Keratinocyte (primary cell): ENCODE data around the gene PIK3CB. TPM values are rescaled to one million over a fixed set of nuclear protein-coding genes. Genes with fewer than 3 reads are reported as not detected.
A peak's percentile ranks its signal among the peaks of the same experiment; 100 is the strongest.

ENCODE experiments used
- DNase-seq: peaks from one replicate; pipeline ENCODE4 v3.0.0-alpha.2; 2011; ENCODE audit warnings: low read depth, missing footprints, low spot score
- FAIRE-seq: peaks from 2 replicates; lab custom pipeline; 2011; peaks lifted over from hg19 to GRCh38; lab: Jason Lieb, UNC
- H2AFZ ChIP-seq: 2 replicates; pipeline ENCODE4 v1.6.0; 2012; ENCODE audit warnings: low read length, control low read depth, inconsistent platforms; ENCODE audit not compliant: control insufficient read depth
- H3K27ac ChIP-seq: 2 replicates; pipeline ENCODE4 v1.5.1; 2011; ENCODE audit warnings: low read length; ENCODE audit not compliant: control insufficient read depth, insufficient read depth
- H3K27me3 ChIP-seq: 3 replicates; pipeline ENCODE4 v1.6.0; 2011; ENCODE audit warnings: low read length; ENCODE audit not compliant: control insufficient read depth, insufficient read depth; ENCODE audit errors: extremely low read depth
- H3K36me3 ChIP-seq, 2 experiments: 2 replicates in 1 of 2; 3 replicates in 1 of 2; pipeline ENCODE4 v1.5.1; 2011; ENCODE audit warnings: low read length in 2 of 2, mild to moderate bottlenecking in 1 of 2; ENCODE audit not compliant: control insufficient read depth in 2 of 2, insufficient read depth in 2 of 2; ENCODE audit errors: extremely low read depth in 1 of 2
- H3K4me1 ChIP-seq: 3 replicates; pipeline ENCODE4 v1.5.1; 2011; ENCODE audit warnings: low read length; ENCODE audit not compliant: control insufficient read depth, insufficient read depth; ENCODE audit errors: extremely low read depth
- H3K4me2 ChIP-seq: 3 replicates; pipeline ENCODE4 v1.6.0; 2011; ENCODE audit warnings: low read depth, low read length; ENCODE audit not compliant: control insufficient read depth, insufficient read depth; ENCODE audit errors: extremely low read depth
- H3K4me3 ChIP-seq, 3 experiments: fragments of 200-600 bp in 1 of 3; sonication (generic) in 1 of 3; 2 replicates in 2 of 3; 3 replicates in 1 of 3; pipeline ENCODE4 v1.5.1; 2011 to 2016; ENCODE audit warnings: low read length in 3 of 3, mild to moderate bottlenecking in 3 of 3, control low read depth in 2 of 3, inconsistent platforms in 1 of 3, low read depth in 1 of 3, mixed read lengths in 1 of 3, mixed run types in 1 of 3, moderate library complexity in 1 of 3; ENCODE audit not compliant: control insufficient read depth in 2 of 3, insufficient read depth in 2 of 3; ENCODE audit errors: extremely low read depth in 1 of 3
- H3K79me2 ChIP-seq: 2 replicates; pipeline ENCODE4 v1.6.0; 2012; ENCODE audit warnings: low read length; ENCODE audit not compliant: control insufficient read depth, insufficient read depth
- H3K9ac ChIP-seq: 3 replicates; pipeline ENCODE4 v1.6.0; 2011; ENCODE audit warnings: low read length; ENCODE audit not compliant: control insufficient read depth, insufficient read depth; ENCODE audit errors: extremely low read depth
- H3K9me1 ChIP-seq: 3 replicates; pipeline ENCODE4 v1.6.0; 2011; ENCODE audit warnings: low read length; ENCODE audit not compliant: control insufficient read depth, insufficient read depth; ENCODE audit errors: extremely low read depth
- H3K9me3 ChIP-seq: 2 replicates; pipeline ENCODE4 v1.5.1; 2012; ENCODE audit warnings: low read depth, low read length; ENCODE audit not compliant: control insufficient read depth
- H4K20me1 ChIP-seq: 3 replicates; pipeline ENCODE4 v1.6.0; 2011; ENCODE audit warnings: low read length; ENCODE audit not compliant: control insufficient read depth, insufficient read depth; ENCODE audit errors: extremely low read depth
- CTCF ChIP-seq, 3 experiments: IDR thresholded peaks in 1 of 3; conservative IDR thresholded peaks in 1 of 3; optimal IDR thresholded peaks in 1 of 3; 2 replicates in 2 of 3; 3 replicates in 1 of 3; pipeline versions ENCODE3 to v1.5.1; 2011; ENCODE audit warnings: low read length in 3 of 3, mild to moderate bottlenecking in 3 of 3, moderate library complexity in 2 of 3, control low read depth in 1 of 3, inconsistent platforms in 1 of 3; ENCODE audit not compliant: insufficient read depth in 2 of 3; ENCODE audit errors: extremely low read depth in 1 of 3
- EZH2 ChIP-seq: IDR thresholded peaks from one replicate; pipeline ENCODE4 v1.6.1; 2012; ENCODE audit warnings: inconsistent platforms, mild to moderate bottlenecking, low read length, moderate library complexity
- dilution Hi-C: fragments of 300-500 bp; cut with MboI; formaldehyde crosslinking; loops from one replicate; pipeline ENCODE4 v1.7.0; 2020; ENCODE audit warnings: low sequenced_read_pairs; ENCODE audit not compliant: extremely low pct_ligation_motif_present
- polyA plus RNA-seq, 5 experiments: library from polyadenylated mRNA; depleted of rRNA in 3 of 5; stranded (reverse) in 3 of 5; stranded (forward) in 1 of 5; unstranded in 1 of 5; fragments of >200 nt; gene quantifications; 1 replicate in 1 of 5; 2 replicates in 3 of 5; 3 replicates in 1 of 5; pipeline versions ENCODE4 v1.2.1 to v1.2.3, GENCODE V29; 2011 to 2012; ENCODE audit warnings: missing spikeins in 2 of 5, low read depth in 1 of 5, low replicate concordance in 1 of 5

Gene PIK3CB
- polyA plus RNA-seq, 1 donor (not counting 4 experiments of a cell fraction or from before 2014, with no cell fraction given) = 19.9 TPM

DNA sequence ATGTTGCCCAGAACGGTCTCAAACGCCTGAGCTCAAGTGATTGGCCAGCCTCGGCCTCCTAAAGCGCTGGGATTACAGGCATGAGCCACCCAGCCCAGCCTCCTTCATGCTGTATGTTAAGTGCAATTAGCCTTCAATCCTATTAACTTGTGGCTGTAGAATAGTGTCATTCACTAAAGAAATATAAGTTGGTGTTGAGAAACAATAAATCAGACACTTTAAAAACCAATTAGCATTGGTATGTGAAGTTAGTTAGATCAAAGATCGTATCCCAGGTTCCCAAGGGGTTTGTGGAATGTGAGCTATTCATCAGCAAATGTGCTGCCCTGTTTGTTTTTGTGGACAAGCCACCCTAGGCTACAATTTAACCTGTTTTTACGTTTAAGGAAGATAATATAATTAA is 11.0 kb upstream of the PIK3CB start:
- Histone ChIP-seq H3K9me1 (no peaks in the 10 kb centered on the region), H3K4me1 (no peaks in the 10 kb centered on the region), H3K4me3 (no peak overlapping the region), H3K36me3 (no peaks in the 10 kb centered on the region), H3K79me2 (no peaks in the 10 kb centered on the region), H3K27ac (no peak overlapping the region), H2AFZ (peak overlapping the region; percentile 4), H3K4me2 (no peak overlapping the region), H3K9ac (no peak overlapping the region), H3K27me3 (no peaks in the 10 kb centered on the region), H3K9me3 (no peaks in the 10 kb centered on the region), H4K20me1 (no peaks in the 10 kb centered on the region)
- dilution Hi-C loops = no loop called here
- FAIRE-seq (no peak), DNase-seq (no peak)
- TF ChIP-seq EZH2 = no peak
- no peak for TF ChIP-seq CTCF (optimal IDR thresholded peaks at IDR 0.05 in 1 of 3, IDR thresholded peaks at IDR 0.05 in 1 of 3, conservative IDR thresholded peaks at IDR 0.05 in 1 of 3; ENCODE audit: extremely low read depth in 1 of 3, insufficient read depth in 2 of 3, low read length in 3 of 3)

DNA sequence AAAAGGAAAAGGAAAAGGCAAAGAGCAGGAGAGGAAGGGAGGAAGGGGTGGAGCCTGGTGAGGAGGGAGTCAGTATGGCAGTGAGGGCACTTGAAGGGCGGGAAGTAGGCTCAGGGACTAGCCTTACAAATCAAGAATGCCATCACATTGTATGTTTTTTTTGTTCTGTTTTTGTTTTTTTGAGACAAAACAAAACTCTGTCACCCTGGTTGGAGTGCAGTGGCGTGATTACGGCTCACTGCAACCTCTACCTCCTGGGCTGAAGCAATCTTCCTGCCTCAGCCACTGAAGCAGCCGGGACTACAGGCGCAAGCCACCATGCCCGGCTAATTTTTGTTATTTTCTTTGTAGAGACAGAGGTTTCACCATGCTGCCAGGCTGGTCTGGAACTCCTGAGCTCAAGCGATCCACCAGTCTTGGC is 10.5 kb upstream of the PIK3CB start:
- no peak overlapping the region for H3K4me2 ChIP-seq
- DNase-seq = no peak
- H4K20me1 ChIP-seq = no peaks in the 10 kb centered on the region
- no peak overlapping the region for H3K9ac ChIP-seq
- no peak for TF ChIP-seq EZH2
- no peak for TF ChIP-seq CTCF (optimal IDR thresholded peaks at IDR 0.05 in 1 of 3, IDR thresholded peaks at IDR 0.05 in 1 of 3, conservative IDR thresholded peaks at IDR 0.05 in 1 of 3; ENCODE audit: extremely low read depth in 1 of 3, insufficient read depth in 2 of 3, low read length in 3 of 3)
- no peaks in the 10 kb centered on the region for H3K36me3 ChIP-seq
- no peaks in the 10 kb centered on the region for H3K4me1 ChIP-seq
- H3K27ac ChIP-seq = no peak overlapping the region
- H2AFZ ChIP-seq = no peak overlapping the region
- dilution Hi-C loops = no loop called here
- H3K4me3 ChIP-seq = no peak overlapping the region
- no peaks in the 10 kb centered on the region for H3K9me3 ChIP-seq
- no peak for FAIRE-seq
- no peaks in the 10 kb centered on the region for H3K27me3 ChIP-seq
- H3K9me1 ChIP-seq = no peaks in the 10 kb centered on the region
- H3K79me2 ChIP-seq = no peaks in the 10 kb centered on the region
